Esophagus muscularis mucosa (tissue), 4 donors: Measurements from ENCODE around the gene CBLN3. TPM values are rescaled to one million over a fixed set of nuclear protein-coding genes. Genes with fewer than 3 reads are reported as not detected.

Experiments
- DNase-seq: peaks from one replicate; pipeline ENCODE4 v3.0.0-alpha.2; 2017; ENCODE audit errors: extremely low spot score
- H3K27ac ChIP-seq, 4 donors: fragments of 200-600 bp; sonication (generic); replicated peaks in 1 of 4; 1 replicate in 3 of 4; 2 replicates in 1 of 4; pipeline ENCODE4 v1.5.1; 2016 to 2019; ENCODE audit warnings: mild to moderate bottlenecking in 1 of 4
- H3K27me3 ChIP-seq, 4 donors: fragments of 200-600 bp; sonication (generic); one replicate each; pipeline versions ENCODE4 v1.5.1 to v1.6.0; 2016 to 2019
- H3K36me3 ChIP-seq, 4 donors: fragments of 200-600 bp; sonication (generic); one replicate each; pipeline ENCODE4 v1.5.1; 2016 to 2019
- H3K4me1 ChIP-seq, 4 donors: fragments of 200-600 bp; sonication (generic); one replicate each; pipeline ENCODE4 v1.5.1; 2016 to 2019
- H3K4me3 ChIP-seq, 4 donors: fragments of 200-600 bp; sonication (generic); 1 replicate in 2 of 4; 2 replicates in 2 of 4; pipeline ENCODE4 v1.5.1; 2016 to 2019; ENCODE audit warnings: mild to moderate bottlenecking in 4 of 4, moderate library complexity in 1 of 4
- H3K9me3 ChIP-seq, 4 donors: fragments of 200-600 bp; sonication (generic); 1 replicate in 3 of 4; 2 replicates in 1 of 4; pipeline ENCODE4 v1.5.1; 2016 to 2019
- EP300 ChIP-seq: sonication (generic); formaldehyde crosslinking; IDR thresholded peaks from one replicate; pipeline ENCODE4 v1.6.1; 2017; ENCODE audit warnings: antibody characterized with exemption
- POLR2A ChIP-seq: fragments of 450-650 bp; IDR thresholded peaks from one replicate; pipeline ENCODE4 v1.6.1; 2017; ENCODE audit warnings: antibody characterized with exemption, moderate library complexity, mild to moderate bottlenecking, low read depth
- POLR2AphosphoS5 ChIP-seq, 2 donors: sonication (generic); formaldehyde crosslinking; IDR thresholded peaks; one replicate each; pipeline ENCODE4 v1.6.1; 2017; ENCODE audit warnings: antibody characterized with exemption in 2 of 2
- WGBS: methylation state at CpG from one replicate; pipeline ENCODE4 v1.1.5; 2018; 5-methylcytosine and 5-hydroxymethylcytosine counted together
- intact Hi-C: fragments of 100-400 bp; cut with DNase I; formaldehyde crosslinking; loops from one replicate; pipeline ENCODE4 v1.15.1; 2023
- total RNA-seq, 4 donors: library from RNA; depleted of rRNA; stranded (reverse); fragments of >200 nt; gene quantifications; one replicate each; pipeline versions ENCODE4 v1.1.0 to v1.2.1, GENCODE V29; 2016
- TF ChIP-seq, protein P1 (sequence below), 3 experiments: fragments of 200-600 bp in 2 of 3; fragments of 450-650 bp in 1 of 3; sonication (generic) in 2 of 3; IDR thresholded peaks; one replicate each; pipeline ENCODE4 v1.5.1; 2017 to 2019; ENCODE audit warnings: antibody characterized with exemption in 3 of 3, mild to moderate bottlenecking in 2 of 3, moderate library complexity in 1 of 3

CBLN3 gene
- total RNA-seq, 4 donors from 2014 or later, result 1.2 to 2.2 (median 1.9) TPM

DNA sequence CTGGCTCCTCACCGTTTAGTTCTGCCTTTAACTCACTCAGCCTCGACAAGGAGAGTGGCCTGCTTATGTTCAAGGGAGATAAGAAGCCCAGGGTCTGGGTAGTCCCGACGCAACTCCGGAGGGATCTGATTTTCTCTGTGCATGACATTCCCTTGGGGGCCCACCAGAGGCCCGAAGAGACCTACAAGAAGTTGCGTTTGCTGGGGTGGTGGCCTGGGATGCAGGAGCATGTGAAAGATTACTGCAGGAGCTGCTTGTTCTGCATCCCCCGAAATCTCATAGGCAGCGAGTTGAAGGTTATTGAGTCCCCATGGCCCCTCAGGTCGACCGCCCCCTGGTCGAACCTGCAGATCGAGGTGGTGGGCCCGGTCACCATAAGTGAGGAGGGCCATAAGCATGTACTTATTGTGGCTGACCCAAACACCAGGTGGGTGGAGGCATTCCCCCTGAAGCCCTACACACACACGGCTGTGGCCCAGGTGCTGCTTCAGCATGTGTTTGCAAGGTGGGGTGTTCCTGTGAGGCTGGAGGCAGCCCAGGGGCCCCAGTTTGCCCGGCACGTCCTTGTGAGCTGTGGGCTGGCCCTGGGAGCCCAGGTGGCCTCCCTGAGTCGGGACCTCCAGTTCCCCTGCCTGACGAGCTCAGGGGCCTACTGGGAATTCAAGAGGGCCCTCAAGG lies 13.1 kb downstream of the CBLN3 start:
- no peak for DNase-seq
- H3K9me3 ChIP-seq, result no peaks in the 10 kb centered on the region
- WGBS, result 65% methylated on average over 6 of the region's 19 CpGs
- no peak overlapping the region for H3K4me3 ChIP-seq
- intact Hi-C loops, result no loop called here
- TF ChIP-seq EP300 (no peak), POLR2AphosphoS5 (IDR thresholded peaks at IDR 0.05) (no peak)
- peaks cover 0 to 15% (median 0%) of the 10 kb centered on the region in 4 donors for H3K27me3 ChIP-seq
- no peak overlapping the region for H3K27ac ChIP-seq
- H3K36me3 ChIP-seq, result peaks cover 8 to 44% (median 38%) of the 10 kb centered on the region in 4 donors
- peaks cover 8 to 17% (median 12%) of the 10 kb centered on the region in 4 donors for H3K4me1 ChIP-seq

DNA sequence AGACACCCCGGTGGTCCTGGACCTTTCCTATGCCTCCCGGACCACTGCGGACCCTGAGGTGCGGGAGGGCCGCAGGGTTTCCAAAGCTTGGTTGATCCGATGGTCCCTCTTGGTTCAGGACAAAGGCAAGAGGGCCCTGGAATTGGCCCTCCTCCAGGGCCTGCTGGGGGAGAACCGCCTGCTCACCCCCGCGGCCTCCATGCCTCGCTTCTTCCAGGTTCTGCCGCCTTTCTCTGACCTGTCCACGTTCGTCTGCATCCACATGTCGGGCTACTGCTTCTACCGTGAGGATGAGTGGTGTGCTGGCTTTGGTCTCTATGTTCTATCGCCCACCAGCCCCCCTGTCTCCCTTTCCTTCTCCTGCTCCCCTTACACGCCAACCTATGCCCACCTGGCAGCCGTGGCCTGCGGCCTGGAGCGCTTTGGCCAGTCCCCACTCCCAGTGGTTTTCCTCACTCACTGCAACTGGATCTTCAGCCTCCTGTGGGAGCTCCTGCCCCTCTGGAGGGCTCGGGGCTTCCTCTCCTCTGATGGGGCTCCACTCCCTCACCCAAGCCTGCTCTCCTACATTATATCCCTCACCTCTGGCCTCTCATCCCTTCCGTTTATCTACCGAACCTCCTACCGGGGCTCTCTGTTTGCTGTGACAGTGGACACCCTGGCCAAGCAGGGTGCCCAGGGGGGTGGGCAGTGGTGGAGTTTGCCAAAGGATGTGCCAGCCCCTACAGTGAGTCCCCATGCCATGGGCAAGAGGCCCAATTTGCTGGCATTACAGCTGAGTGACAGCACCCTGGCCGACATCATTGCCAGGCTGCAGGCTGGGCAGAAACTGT lies 13.8 kb downstream of the CBLN3 start:
- H3K36me3 ChIP-seq, result peaks cover 8 to 52% (median 45%) of the 10 kb centered on the region in 4 donors
- no peak overlapping the region for H3K4me3 ChIP-seq
- WGBS, result 84% methylated on average over 25 of the region's 25 CpGs
- intact Hi-C loops, result no loop called here
- peaks cover 0 to 14% (median 0%) of the 10 kb centered on the region in 4 donors for H3K27me3 ChIP-seq
- peaks cover 8 to 17% (median 12%) of the 10 kb centered on the region in 4 donors for H3K4me1 ChIP-seq
- DNase-seq, result no peak
- no peak overlapping the region for H3K27ac ChIP-seq
- TF ChIP-seq, protein P1, sequence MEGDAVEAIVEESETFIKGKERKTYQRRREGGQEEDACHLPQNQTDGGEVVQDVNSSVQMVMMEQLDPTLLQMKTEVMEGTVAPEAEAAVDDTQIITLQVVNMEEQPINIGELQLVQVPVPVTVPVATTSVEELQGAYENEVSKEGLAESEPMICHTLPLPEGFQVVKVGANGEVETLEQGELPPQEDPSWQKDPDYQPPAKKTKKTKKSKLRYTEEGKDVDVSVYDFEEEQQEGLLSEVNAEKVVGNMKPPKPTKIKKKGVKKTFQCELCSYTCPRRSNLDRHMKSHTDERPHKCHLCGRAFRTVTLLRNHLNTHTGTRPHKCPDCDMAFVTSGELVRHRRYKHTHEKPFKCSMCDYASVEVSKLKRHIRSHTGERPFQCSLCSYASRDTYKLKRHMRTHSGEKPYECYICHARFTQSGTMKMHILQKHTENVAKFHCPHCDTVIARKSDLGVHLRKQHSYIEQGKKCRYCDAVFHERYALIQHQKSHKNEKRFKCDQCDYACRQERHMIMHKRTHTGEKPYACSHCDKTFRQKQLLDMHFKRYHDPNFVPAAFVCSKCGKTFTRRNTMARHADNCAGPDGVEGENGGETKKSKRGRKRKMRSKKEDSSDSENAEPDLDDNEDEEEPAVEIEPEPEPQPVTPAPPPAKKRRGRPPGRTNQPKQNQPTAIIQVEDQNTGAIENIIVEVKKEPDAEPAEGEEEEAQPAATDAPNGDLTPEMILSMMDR (IDR thresholded peaks at IDR 0.05), result no peak
- TF ChIP-seq POLR2AphosphoS5 (IDR thresholded peaks at IDR 0.05), result no peak
- no peak for TF ChIP-seq POLR2A
- TF ChIP-seq EP300, result no peak
- H3K9me3 ChIP-seq, result no peaks in the 10 kb centered on the region

GRCh38 chr14:24414732-24415420 lies 14.6 kb downstream of the CBLN3 start:
- intact Hi-C loops, result no loop called here
- H3K36me3 ChIP-seq, result peaks cover 8 to 58% (median 51%) of the 10 kb centered on the region in 4 donors
- TF ChIP-seq POLR2AphosphoS5 (IDR thresholded peaks at IDR 0.05) (no peak), EP300 (no peak)

GRCh38 chr14:24414077-24414476 lies 15.4 kb downstream of the CBLN3 start:
- H3K27ac ChIP-seq, result no peak overlapping the region
- H3K9me3 ChIP-seq, result no peaks in the 10 kb centered on the region
- intact Hi-C loops, result no loop called here
- TF ChIP-seq EP300 (no peak), POLR2AphosphoS5 (IDR thresholded peaks at IDR 0.05) (no peak), POLR2A (no peak)
- TF ChIP-seq, protein P1 (IDR thresholded peaks at IDR 0.05), result no peak
- H3K4me3 ChIP-seq, result no peak overlapping the region
- H3K4me1 ChIP-seq, result peaks cover 6 to 14% (median 11%) of the 10 kb centered on the region in 4 donors
- H3K36me3 ChIP-seq, result peaks cover 8 to 66% (median 59%) of the 10 kb centered on the region in 4 donors
- DNase-seq, result no peak
- H3K27me3 ChIP-seq, result no peaks in the 10 kb centered on the region
- WGBS, result 100% methylated on average over 1 of the region's 1 CpG

More at GRCh38 chr14:24414732-24415420, 14.6 kb downstream of the CBLN3 start:
- WGBS, result 87% methylated on average over 15 of the region's 15 CpGs
- no peak overlapping the region for H3K27ac ChIP-seq
- H3K4me3 ChIP-seq, result no peak overlapping the region
- H3K9me3 ChIP-seq, result no peaks in the 10 kb centered on the region
- H3K4me1 ChIP-seq, result peaks cover 8 to 17% (median 12%) of the 10 kb centered on the region in 4 donors
- H3K27me3 ChIP-seq, result peaks cover 0 to 6% (median 0%) of the 10 kb centered on the region in 4 donors
- DNase-seq, result no peak

- intact Hi-C loops, result no loop called here
- DNase-seq, result no peak
- Histone ChIP-seq H3K27ac (no peak overlapping the region), H3K27me3 (no peaks in the 10 kb centered on the region), H3K9me3 (no peaks in the 10 kb centered on the region), H3K4me1 (peaks cover 0 to 14% (median 6%) of the 10 kb centered on the region in 4 donors), H3K36me3 (peaks cover 13 to 84% (median 78%) of the 10 kb centered on the region in 4 donors), H3K4me3 (no peak overlapping the region)
- WGBS, result 71% methylated on average over 14 of the region's 16 CpGs
- peak in 1 of 2 donors; percentile 15 for TF ChIP-seq POLR2AphosphoS5 (IDR thresholded peaks at IDR 0.05)
- TF ChIP-seq POLR2A, result no peak
- TF ChIP-seq, protein P1 (IDR thresholded peaks at IDR 0.05), result peak; percentile 42 to 74 (median 58)
Observed at GRCh38 chr14:24411443-24412389, 17.8 kb downstream of the CBLN3 start.
